GM21576 (cell line): ENCODE measurements around the gene RFX8.
"Not testable (repeated sequence)": the region's sequence is repeated elsewhere in the genome, so short reads cannot be mapped to it uniquely, and the experiment has no call there.

Experiments used
- ATAC-seq: cut with Tn5 transposase; IDR thresholded peaks from one replicate; pipeline ENCODE4 v1.9.1; 2021; ENCODE audit warnings: mild to moderate bottlenecking, moderate library complexity; ENCODE audit not compliant: unreplicated experiment

The RFX8 gene

DNA sequence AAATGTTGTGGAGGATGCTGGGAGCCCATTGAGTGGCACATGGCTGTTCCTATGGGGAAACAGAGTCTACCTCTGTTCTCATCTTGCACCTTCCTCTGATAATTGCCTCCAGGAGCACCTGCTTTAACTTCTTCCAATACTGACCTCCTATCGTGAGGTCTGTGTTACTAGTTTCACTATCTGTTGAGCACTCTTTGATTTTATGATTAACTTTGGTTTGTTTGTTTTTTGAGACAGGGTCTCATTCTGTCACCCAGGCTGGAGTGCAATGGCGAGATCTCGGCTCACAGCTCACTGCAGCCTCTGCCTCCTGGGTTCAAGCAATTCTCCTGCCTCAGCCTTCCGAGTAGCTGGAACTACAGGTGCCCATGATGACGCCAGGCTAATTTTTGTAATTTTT, 12.1 kb upstream of the RFX8 start:
- no peak for ATAC-seq

DNA sequence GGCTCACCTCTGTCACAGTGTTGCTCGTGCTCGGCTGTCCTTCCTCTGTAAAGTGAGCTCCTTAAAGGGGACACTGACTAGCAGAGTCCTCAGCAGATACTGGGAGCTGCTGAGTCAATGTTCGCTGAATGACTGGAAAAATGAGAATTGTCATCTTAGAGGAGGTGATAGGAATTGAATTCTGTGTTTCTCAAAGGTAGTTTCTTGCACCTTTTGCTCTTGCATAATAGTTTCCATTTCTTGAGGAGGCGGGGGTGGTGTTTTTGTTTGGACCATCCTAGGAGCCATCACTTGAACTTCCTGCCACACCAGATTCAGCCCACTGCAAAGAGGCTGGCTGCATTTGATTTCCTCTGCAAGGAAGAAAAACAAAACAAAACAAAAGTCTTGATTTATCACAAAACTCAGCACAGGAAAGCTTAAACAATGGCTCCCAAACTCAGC, 11.4 kb upstream of the RFX8 start:
- ATAC-seq: no peak

DNA sequence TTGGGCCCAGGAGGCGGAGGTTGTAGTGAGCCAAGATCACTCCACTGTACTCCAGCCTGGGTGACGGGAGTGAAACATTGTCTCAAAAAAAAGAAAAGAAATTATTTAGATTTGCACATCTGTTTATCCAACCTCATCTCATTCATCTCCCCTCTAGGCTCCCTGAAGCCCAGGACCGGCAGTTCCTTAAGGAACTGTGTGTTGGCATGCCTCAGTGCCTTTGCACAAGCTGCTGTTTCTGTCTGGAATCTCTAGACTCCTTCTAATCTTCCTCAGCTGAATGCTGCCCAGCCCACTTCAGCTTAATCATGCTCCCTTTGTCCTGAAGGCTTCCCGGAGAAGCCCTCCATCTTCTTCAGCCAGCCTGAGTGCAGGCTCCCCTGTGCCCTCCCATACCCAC, 10.9 kb upstream of the RFX8 start:
- ATAC-seq: no peak

DNA sequence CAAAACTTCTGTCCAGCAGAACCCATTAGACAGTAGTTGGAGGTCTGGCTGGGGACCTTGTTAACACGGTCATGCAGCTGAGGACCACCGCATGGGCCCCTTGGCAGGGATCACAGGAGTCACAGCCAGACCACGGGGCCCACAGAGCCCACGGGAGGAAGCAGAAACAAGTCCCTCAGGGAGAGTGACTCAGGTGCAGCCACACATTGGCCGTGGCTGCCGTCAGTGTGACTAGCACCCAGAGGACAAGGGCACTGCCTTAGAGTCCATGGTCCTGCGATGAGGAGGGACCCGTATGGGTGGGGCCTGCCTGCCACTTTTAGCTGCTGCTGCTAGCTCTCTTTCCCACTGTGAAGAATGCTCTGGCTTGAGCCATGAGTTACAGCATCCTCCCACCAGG, 5.9 kb upstream of the RFX8 start:
- ATAC-seq: no peak

DNA sequence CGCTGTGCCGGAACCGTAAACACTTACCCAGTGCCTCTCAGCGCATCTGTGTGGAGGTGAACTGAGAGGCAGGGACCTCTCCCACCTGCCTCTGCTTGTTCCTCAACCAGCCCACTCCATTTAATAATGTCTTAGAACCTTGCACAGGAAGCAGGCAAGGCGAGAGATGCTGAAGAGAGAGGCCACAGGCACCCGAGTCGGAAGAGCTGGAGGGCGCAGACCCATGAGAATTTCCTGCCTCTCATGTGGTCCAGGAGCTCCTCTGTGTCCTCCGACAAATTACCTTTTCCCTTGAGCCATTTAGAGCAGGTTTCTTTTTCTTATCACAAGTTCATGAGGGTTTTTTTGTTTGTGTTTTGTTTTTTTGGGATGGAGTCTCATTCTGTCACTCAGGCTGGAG, 4.9 kb upstream of the RFX8 start:
- ATAC-seq: no peak

DNA sequence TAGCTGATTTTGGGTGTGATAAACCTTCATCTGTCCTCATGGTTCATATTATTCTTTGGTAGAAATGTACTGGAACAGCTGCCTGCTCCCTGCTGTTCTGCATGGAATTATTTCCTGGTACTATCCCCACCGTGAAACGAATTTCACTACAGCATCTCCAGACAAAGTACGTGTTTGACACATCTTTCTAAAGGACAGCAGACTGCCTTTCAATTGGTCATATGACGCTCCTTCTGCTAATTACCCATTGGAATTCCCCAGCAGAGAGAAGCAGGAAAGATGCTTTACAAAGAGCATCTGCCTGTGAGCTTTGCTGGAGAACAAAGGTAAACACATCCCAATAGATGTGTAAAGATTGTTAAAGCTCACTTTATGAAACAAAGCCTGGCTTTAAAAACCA, 4.4 kb upstream of the RFX8 start:
- no peak for ATAC-seq

DNA sequence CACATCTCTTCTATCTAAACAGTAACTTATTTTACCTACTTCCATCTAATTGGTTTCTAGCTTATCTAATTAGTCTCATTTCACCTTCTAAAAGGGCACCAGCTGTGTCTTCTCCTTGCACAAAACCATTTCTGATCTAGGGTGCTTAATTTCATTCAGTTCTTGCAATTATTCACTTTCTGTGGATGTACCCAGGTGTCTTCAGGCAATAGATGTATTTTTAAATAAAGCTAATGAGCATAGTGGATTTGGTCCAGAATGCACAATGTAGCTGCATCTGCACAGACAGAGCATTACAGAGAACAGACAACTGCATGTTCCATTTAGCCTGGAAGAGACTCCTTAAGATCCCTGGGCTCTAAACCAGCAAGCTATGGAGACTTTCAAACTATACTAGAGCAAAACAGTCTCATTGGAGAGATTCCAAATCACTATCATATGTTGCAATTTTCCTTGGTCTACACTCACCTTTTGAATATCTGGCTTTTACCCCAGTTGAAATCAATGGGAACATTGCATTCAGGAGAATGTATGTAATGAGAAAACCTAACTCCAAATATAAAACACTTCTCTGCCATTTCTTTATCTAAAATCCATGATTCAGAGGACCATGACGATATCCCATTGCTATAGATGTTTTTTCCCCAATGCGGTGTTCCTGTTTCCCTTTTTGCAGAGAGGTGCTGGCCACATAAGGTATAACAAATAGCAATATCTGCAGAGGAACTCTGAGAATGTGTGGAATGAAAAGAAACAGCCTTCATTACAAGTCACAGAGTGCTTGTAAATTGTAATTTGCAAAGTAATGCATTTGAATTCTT, 3.5 kb upstream of the RFX8 start:
- no peak for ATAC-seq

DNA sequence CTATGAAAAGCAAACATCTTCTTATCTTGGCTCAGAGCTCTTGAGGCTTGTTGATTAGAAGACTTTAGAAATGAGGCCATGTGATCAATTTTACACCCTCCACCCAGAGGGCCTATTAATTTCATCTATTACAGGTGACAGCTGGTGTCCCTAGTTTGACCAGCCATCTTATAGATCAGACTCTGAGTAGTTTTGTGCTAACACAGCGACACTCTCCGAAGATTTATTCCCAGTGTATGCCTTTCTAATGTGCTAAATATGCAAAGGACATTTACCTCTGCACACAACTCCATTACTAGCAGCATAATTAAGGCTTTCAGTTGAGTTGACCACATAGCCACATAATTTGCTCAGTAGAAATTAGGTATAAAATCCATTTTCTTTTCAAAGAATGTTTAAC, 2.6 kb upstream of the RFX8 start:
- no peak for ATAC-seq

DNA sequence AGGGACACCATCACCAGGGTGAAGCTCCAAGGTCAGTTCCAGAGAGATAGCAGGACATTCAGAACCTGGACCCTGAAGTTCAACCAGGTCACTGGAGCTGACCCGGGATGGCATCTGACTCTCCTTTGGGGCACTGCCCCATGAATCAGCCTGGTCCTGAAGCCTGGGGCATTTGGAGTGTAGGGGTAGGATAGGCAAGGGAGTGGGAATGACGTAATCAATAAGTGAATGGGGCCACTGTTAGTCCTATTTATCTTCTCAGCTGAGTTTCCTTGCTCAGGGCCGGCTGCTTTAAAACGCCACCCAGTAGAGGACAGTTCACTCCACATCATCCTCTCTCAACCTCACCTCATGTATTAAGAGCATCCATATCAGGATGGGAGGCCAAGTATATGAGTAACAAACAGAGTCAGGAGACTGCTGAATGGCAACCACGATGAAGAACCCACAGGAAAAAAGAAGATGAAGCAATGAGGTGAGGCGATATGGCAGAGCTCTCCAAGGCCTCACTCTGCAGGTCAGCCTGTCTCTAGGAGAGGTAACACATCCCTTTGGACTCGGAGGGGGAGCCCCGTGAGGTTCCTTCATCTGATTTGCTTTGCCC, 1.8 kb upstream of the RFX8 start:
- ATAC-seq: no peak

DNA sequence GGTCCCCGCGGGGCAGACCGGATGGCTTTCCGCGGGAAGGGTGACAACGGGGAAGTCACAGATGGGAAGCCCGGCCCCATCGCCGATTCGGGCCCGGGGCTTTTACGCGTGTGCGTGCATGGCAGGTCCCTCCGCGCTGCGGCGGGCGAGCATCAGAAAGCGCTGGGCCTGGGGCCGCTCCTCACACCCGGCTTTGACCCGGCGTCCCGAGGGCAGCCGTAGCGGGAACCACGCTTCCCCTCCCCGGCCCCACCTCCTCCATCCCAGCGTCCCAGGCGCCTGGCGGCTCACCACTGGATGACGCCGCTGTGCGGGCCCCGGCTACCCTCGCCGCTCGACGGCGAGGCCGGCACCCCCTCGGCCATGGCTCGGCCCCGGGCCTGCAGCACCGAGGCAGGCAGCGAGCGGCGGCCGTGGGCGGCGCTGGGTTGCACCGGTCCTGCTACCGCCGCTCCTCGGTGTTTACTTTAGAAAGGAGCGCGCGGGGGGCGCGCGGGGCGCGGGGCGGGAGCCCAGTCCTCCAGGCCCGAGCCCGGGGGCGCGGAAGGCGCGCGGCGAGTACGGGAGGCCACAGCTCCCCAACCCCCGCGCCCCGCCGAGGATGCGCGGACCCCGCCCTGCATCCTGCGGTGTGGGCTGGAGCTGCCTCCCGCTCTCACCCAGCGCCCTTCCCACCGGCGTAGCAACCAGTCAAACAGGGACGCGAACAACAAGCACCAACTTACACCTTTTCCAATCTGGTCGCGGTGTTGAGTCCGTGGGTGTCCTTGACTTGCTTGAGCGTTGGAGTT, 806 bp downstream of the RFX8 start:
- no peak for ATAC-seq

DNA sequence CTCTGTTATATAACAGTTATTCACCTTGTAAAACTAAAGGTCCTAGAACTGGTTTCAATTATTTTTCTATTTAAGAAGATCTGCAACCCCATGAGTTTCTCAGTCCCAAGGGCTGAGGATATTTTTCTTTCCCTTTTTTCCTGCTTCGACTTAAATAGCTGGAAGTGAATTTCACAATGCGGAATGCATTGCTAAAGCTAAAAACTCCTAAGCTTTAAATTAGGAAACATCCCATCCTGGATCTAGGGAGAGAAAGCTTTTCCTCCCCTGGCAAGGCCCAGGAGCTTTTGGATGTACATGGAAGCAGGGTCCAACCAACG, 1.4 kb downstream of the RFX8 start:
- no peak for ATAC-seq

DNA sequence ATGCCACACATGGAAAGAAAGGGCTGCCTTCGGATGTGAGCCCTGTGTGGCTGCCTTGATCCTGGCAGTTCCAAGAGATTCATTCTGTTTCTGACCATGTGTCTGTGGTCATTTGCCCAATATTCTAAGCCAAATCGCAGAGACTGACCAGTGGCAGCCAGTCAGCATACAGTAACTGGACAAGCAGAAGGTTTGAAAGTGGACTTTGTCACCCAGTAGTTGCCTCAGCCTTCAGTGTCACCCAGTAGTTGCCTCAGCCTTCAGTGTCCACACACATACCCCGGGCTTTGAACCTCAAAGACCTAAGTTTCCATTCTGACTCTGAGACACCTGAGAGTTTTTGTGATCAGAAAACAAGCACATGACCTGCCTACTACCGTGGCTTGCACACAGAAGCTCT, 5.0 kb downstream of the RFX8 start:
- ATAC-seq: no peak

DNA sequence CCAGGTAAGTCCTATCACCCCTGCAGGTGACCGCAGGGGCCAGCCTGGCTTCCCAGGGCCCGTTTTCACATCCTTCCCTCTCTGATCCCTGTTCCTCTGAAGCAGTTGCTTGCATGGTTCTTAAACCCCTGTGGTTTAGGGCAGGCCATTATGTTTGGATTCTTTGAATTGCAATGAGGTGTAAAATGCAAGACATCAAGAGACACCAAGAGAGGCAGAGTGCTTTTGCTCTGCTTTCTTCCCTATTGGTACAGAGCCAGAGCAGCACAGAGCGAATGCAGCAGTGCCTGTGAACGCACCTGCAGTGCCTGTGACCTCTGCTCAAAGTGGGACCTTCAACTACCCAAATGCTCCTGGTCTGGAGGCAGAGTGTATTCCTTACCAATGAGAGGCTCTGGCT, 7.6 kb downstream of the RFX8 start:
- ATAC-seq: no peak

DNA sequence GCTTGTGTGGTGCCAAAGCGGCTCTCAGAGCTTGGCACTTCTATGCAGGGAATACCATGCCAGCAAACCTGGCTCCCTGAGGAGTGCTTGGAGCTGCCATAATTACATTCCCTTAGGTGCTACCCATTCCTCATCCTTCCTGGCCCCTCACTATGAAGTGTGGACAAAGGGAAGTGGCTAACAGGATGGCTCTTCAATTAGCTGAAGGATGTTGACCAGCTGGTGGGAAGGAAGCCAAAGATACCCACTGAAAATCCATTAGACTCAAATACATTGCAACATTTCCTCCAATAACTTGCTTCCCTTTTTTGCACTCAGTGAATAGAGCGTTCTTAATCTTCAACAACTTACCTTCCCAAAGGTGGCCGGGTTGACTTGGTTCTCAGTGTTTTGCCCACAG, 8.5 kb downstream of the RFX8 start:
- no peak for ATAC-seq

DNA sequence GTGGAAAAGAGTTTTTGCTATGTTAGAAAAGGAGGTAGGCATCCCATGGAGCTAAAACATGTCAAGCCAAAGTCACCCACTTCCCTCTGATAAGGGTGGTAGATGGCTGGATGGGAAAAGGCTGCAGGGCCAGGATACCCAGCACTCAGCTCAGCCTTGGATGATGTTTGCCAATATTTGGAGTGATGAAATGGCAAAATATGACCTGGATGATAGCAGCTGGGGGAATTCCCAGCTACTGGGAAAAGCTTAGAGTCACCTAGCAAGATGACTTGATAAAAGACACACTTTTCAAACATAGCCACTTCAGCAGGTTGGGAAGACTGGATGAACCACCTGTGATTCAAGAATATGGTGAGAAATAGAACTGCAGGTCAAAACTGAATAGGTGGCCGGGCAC, 10.1 kb downstream of the RFX8 start:
- ATAC-seq: no peak

DNA sequence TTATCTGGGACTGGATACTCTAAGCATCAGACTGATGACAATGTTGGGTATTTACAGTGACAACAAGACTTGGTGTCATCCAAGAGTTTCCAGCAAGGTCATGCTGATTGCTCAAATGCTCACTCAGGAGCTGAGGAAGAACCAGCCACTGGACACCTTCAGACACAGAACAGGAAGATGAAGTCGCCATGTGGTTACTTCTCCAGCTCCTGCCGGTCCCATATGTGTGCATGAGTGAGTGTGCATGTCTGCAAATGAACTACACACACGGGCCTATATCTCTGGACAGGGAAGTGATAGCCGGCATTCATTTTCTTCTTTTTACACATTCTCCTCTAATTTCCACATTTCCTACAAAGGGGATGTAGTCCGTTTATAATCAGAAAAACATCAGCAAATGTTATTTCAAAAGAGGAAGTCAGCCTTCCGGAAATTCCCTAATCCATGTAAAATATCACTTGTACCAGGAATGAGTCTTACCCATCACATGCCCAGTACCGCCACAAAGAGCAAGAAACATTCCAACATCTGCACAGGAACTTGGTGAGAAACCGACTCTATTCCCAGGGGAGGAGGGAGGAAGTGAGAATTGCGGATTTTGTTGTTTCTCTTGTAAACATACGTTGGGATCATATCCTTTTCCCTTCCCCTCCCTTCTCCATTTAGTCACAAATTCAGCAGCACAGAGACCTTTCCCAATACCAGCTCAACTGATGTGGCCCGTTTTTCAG, 10.8 kb downstream of the RFX8 start:
- no peak for ATAC-seq

DNA sequence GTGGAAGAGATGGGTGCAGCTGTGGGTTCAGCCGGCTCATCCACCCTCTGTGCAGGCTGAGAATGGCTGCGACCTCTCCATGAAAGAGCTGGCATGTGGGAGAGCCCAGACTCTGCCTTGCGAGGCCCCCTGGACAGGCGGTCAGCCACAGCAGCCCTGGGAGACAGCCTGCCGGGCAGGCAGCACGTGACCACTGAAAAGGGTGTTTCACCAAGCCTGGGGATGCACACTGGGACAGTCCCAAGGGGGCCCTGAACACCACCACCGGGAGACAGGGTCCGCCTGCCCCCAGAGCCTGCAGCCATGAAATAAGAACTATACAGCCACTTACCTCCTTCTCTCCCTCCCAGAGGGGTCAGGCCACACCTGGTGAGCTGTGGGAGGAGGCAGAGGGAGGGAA, 11.5 kb downstream of the RFX8 start:
- ATAC-seq: no peak

DNA sequence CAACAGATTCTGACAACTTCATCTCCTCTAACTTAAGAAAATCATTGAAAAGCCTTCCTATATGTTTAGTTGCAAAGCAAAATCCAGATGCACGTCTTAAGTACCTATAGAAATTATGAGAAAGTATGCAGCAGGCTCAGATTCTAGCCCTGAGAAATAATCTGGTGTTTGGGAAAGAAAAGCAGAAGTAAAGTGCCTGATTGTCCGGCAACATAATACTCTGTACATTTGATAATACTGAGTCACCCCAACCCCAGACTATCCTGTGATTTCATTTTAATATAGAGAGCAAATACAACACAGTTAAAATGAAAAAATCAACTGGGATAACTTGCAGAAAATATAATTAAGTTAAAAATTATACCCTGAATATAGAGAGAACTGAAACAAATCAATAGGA, 13.5 kb downstream of the RFX8 start:
- no peak for ATAC-seq

DNA sequence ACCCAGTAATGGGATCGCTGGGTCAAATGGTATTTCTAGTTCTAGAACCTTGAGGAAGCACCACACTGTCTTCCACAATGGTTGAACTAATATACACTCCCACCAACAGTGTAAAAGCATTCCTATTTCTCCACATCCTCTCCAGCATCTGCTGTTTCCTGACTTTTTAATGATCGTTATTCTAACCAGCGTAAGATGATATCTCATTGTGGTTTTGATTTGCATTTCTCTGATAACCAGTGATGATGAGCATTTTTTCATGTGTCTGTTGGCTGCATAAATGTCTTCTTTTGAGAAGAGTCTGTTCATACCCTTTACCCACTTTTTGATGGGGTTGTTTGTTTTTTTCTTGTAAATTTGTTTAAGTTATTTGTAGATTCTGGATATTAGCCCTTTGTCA, 20.5 kb downstream of the RFX8 start:
- not testable (repeated sequence) for ATAC-seq

DNA sequence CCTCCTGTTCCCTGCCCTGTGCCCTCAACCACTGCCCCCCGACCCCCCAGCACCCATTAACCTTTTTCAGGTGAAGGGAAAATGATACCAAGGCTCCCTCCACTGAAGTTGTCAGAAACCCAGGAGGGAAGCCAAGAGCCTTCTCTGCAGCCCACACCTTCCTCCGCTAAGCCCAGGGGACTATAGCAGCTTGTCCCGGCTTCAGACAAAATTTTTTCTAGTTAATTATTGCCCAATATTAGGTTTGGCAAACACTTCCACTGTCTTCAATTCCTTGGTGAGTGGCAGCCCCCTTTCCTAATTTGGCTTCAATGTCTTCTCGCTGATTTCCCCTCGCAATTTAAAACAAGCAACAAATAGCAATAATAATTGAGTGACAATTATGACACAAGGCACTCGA, 23.9 kb downstream of the RFX8 start:
- ATAC-seq: no peak

DNA sequence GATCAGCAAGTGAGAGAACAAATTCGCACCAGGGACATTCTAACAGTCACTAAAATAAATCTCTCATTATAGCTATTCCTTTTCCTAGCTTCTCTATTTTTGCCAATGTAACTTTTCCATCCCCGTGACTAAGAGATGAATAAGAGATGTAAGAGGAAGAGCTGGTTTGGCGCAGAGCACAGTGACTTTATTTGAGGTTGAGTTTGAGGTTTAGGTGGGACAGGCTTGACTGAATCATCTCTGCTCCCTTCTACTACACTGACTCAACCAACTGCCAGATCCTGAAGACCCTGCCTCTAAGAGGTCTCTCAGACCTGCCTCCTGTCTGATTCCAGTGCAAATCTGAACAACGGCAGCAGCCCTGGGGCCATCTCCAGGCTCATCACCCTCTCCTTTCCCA, 28.0 kb downstream of the RFX8 start:
- ATAC-seq: no peak

DNA sequence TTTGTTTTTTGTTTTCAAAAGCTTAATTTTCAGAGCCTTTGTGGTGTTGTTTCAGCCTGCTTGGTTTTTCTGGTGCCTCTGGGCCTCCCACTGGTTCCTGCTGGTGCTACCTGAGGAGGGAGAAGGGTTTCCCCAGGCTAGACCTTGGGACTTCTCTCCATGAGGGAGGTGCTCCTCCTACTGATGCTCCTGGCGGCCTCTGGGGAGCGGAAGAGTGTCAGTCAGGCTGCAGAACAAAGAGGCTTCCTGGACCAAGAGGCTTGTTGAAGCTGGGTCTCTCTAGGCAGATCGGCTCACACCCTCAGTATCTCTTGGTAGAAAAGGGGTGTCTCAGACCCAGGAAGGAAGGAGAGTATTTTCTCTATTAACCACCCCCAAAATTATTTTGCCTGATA, 32.2 kb downstream of the RFX8 start:
- no peak for ATAC-seq
